ENCODE results near the gene TP53BP2.

The TP53BP2 gene

DNA sequence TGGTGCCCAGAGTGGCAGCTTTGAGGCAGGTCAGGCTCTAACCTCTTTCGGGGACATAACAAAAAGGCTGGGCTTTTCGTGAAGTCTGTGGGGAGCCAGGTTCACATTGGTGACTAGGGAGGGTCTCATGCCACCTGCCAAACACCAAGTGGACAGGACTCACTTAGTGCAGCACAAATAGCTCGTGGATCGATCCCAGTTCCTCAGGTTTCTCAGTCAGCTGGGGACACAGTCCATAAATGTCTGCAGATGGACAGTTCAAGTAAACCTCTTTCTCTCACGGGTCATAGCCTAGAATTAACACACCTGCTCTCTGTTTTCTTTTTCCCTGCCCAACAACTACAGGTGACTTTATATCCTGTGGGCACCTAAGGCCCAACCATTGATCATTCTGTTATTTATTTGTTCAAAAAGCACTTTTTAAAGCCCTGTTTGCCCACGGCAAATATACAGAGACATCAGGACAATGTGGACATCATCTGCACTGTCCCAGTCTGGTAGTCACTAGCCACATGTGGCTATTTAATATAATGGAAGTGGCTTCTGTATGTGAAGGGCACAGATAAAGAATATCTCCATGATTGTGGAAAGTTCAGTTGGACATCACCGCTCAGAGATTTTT is 79.9 kb downstream of the TP53BP2 start:
- no peak for DNase-seq (ENCODE audit: low spot score)
- no peak for TF ChIP-seq CTCF (IDR thresholded peaks at IDR 0.05; ENCODE audit: extremely low read depth, missing control alignments)

DNA sequence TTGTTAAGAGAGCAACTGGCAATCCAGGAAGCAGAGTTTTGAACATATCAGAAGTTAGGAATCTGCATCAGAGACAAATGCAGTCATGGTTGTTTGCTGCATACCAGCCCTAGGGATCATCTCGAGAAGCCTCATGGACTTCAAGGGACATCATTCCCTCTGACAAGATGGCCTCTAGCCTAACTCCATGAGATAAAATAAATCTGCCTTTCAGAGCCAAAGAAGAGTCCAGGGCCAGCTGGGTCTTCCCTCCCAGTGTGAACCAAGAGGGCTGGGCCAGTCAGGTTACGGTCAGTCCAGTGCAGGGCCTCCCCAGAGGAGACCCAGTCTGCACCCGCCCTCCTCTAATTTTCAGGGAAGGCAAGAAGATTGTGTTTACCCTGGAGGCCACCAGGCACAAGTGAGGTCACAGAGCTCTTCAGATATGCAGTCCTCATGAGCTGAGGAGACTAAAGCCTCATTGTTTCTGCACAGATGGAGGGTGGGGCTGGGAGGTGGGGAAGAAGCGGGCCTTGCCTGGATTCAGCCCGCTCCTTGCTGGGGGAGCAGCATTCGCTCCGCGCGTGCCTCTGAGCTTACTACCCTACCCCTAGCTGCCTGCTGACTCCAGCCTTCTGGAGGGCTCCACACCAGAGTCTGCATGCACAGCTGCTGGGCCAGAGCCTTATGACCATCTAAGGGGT is 80.6 kb downstream of the TP53BP2 start:
- TF ChIP-seq CTCF (IDR thresholded peaks at IDR 0.05; ENCODE audit: extremely low read depth, missing control alignments) = no peak
- no peak for DNase-seq (ENCODE audit: low spot score)

- DNase-seq (ENCODE audit: low spot score) = no peak
- no peak for TF ChIP-seq CTCF (IDR thresholded peaks at IDR 0.05; ENCODE audit: extremely low read depth, missing control alignments)
Measured at GRCh38 chr1:223763881-223764280, 81.9 kb downstream of the TP53BP2 start.

GRCh38 chr1:223763251-223763650 is 82.5 kb downstream of the TP53BP2 start:
- DNase-seq (ENCODE audit: low spot score) = no peak
- TF ChIP-seq CTCF (IDR thresholded peaks at IDR 0.05; ENCODE audit: extremely low read depth, missing control alignments) = no peak

GRCh38 chr1:223761411-223761810 is 84.3 kb downstream of the TP53BP2 start:
- DNase-seq (ENCODE audit: low spot score) = no peak
- no peak for TF ChIP-seq CTCF (IDR thresholded peaks at IDR 0.05; ENCODE audit: extremely low read depth, missing control alignments)

DNA sequence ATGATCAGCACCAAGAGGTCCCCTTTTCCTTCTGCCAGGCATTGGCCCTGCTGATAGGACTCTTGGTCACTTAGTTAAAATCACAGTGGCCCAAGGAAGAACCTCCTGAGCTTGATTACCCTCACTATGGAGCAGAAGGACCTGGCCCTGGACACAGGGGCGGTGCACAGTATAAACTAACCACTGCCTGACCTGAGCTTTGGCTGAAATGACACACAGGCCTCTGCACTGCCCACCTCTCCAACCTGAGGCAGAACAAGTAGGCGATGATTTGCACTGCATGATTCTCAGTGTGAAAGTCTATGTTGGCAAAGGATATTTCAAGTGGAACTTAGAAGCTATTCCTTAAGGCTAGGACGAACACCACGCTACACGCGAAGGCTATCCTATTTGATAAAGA is 84.9 kb downstream of the TP53BP2 start:
- peak; percentile 3 for DNase-seq (ENCODE audit: low spot score)
- no peak for TF ChIP-seq CTCF (IDR thresholded peaks at IDR 0.05; ENCODE audit: extremely low read depth, missing control alignments)

DNA sequence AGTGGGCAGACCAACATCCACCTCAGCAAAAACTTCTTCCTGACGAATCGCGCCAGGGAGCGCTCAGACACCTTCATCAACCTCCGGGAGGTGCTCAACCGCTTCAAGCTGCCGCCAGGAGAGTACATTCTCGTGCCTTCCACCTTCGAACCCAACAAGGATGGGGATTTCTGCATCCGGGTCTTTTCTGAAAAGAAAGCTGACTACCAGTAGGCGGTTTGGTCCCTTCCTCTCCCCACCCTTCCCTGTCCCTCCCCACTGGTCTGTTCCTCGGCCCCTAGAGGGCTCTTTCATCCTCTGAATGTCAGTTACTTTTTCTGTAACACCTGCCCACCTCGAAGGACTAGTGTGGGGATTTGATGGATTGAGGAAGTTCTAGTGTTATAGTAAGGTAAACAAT is 86.5 kb downstream of the TP53BP2 start:
- DNase-seq (ENCODE audit: low spot score) = no peak
- no peak for TF ChIP-seq CTCF (IDR thresholded peaks at IDR 0.05; ENCODE audit: extremely low read depth, missing control alignments)
